Lung (tissue), 12 donors: ENCODE results near the gene YWHAG. TPM values are rescaled to one million over a fixed set of nuclear protein-coding genes. Genes with fewer than 3 reads are reported as not detected.

Experiments
- ATAC-seq: fragments of 200-7000 bp; cut with Tn5 transposase; one replicate; pipeline ENCODE4 v1.9.1; 2020; ENCODE audit warnings: moderate number of reproducible peaks; ENCODE audit not compliant: insufficient read depth, low FRiP score
- DNase-seq, 3 donors: peaks; one replicate each; pipeline ENCODE4 v3.0.0-alpha.2; 2013 to 2017
- H3K27ac ChIP-seq, 2 donors: one replicate each; pipeline ENCODE4 v1.5.1; 2013; ENCODE audit warnings: mild to moderate bottlenecking in 2 of 2, moderate library complexity in 2 of 2, control low read depth in 1 of 2, inconsistent platforms in 1 of 2, low read depth in 1 of 2, low read length in 1 of 2
- H3K27me3 ChIP-seq, 3 donors: one replicate each; pipeline ENCODE4 v1.5.1; 2013; ENCODE audit warnings: low read length in 2 of 3; ENCODE audit not compliant: control insufficient read depth in 3 of 3, insufficient read depth in 3 of 3
- H3K36me3 ChIP-seq, 4 donors: one replicate each; pipeline ENCODE4 v1.5.1; 2013; ENCODE audit warnings: low read length in 4 of 4, mild to moderate bottlenecking in 1 of 4, moderate library complexity in 1 of 4; ENCODE audit not compliant: control insufficient read depth in 4 of 4, insufficient read depth in 4 of 4
- H3K4me1 ChIP-seq, 5 donors: one replicate each; pipeline ENCODE4 v1.5.1; 2013; ENCODE audit warnings: low read length in 5 of 5, mild to moderate bottlenecking in 2 of 5, moderate library complexity in 1 of 5; ENCODE audit not compliant: control insufficient read depth in 5 of 5, insufficient read depth in 5 of 5
- H3K4me3 ChIP-seq: one replicate; pipeline ENCODE4 v1.5.1; 2013; ENCODE audit warnings: mild to moderate bottlenecking, control low read depth, moderate library complexity
- H3K9ac ChIP-seq, 2 donors: one replicate each; pipeline ENCODE4 v1.5.1; 2013; ENCODE audit warnings: low read length in 2 of 2, control low read depth in 1 of 2; ENCODE audit not compliant: insufficient read depth in 1 of 2
- H3K9me3 ChIP-seq, 4 donors: one replicate each; pipeline ENCODE4 v1.5.1; 2013; ENCODE audit warnings: low read length in 3 of 4, mild to moderate bottlenecking in 1 of 4, moderate library complexity in 1 of 4; ENCODE audit not compliant: control insufficient read depth in 4 of 4, insufficient read depth in 3 of 4
- CTCF ChIP-seq: IDR thresholded peaks from 2 replicates; pipeline ENCODE4 v1.5.1; 2012; ENCODE audit warnings: mild to moderate bottlenecking; ENCODE audit errors: control extremely low read depth, extremely low read depth
- WGBS, 2 donors: extraction: QIAGEN DNeasy Blood & Tissue Kit; methylation state at CpG; one replicate each; pipeline ENCODE4 v1.1.7; 2013; 5-methylcytosine and 5-hydroxymethylcytosine counted together
- polyA plus RNA-seq, 2 donors: library from polyadenylated mRNA; stranded (reverse); fragments of 200-250 nt; gene quantifications; one replicate each; pipeline ENCODE4 v1.2.1, GENCODE V29; 2013
- total RNA-seq, 2 donors: library from RNA; depleted of rRNA in 1 of 2; stranded (reverse); fragments of >200 nt in 1 of 2; gene quantifications; one replicate each; pipeline ENCODE4 v1.2.1, GENCODE V29; 2014 to 2021
- donor health status: control.
- donor health status: control.
- donor health status: Bipolar disorder and iron deficiency.
- donor health status: healthy.
- donor health status: DM: yes; HTN: yes; CAD: no.

Gene YWHAG
- total and polyA plus RNA-seq, 4 donors, result 34.3 to 123 (median 82.9) TPM

GRCh38 chr7:76281706-76282343 lies 77.0 kb downstream of the YWHAG start:
- DNase-seq (no peak), ATAC-seq (no peak)
- H3K27ac ChIP-seq, result no peak overlapping the region
- 2 to 3% methylated on average over 20 to 36 of the region's 36 CpGs for WGBS, 2 donors
- H3K4me3 ChIP-seq, result no peak overlapping the region
- H3K4me1 ChIP-seq, result peaks cover 0 to 9% (median 0%) of the 10 kb centered on the region in 5 donors
- no peak for TF ChIP-seq CTCF
- H3K27me3 ChIP-seq, result peaks cover 0 to 56% (median 27%) of the 10 kb centered on the region in 3 donors
- peaks cover 0 to 3% (median 0%) of the 10 kb centered on the region in 4 donors for H3K9me3 ChIP-seq
- H3K36me3 ChIP-seq, result no peaks in the 10 kb centered on the region
- H3K9ac ChIP-seq, result no peak overlapping the region

- Histone ChIP-seq H3K9ac (no peak overlapping the region), H3K4me3 (peak overlapping the region; percentile 24), H3K36me3 (no peaks in the 10 kb centered on the region), H3K4me1 (peaks cover 0 to 9% (median 0%) of the 10 kb centered on the region in 5 donors), H3K9me3 (peaks cover 0 to 3% (median 0%) of the 10 kb centered on the region in 4 donors), H3K27me3 (peaks cover 0 to 56% (median 27%) of the 10 kb centered on the region in 3 donors), H3K27ac (no peak overlapping the region)
- no peak for ATAC-seq
- peak in 1 of 3 donors; percentile 16 for DNase-seq
- 3 to 6% methylated on average over 27 to 63 of the region's 63 CpGs for WGBS, 2 donors
- TF ChIP-seq CTCF, result no peak
These were observed 77.6 kb downstream of the YWHAG start for GRCh38 chr7:76281006-76281705.

GRCh38 chr7:76280408-76280807 lies 78.4 kb downstream of the YWHAG start:
- no peaks in the 10 kb centered on the region for H3K36me3 ChIP-seq
- H3K27me3 ChIP-seq, result peaks cover 0 to 50% (median 27%) of the 10 kb centered on the region in 3 donors
- DNase-seq (no peak), ATAC-seq (no peak)
- no peak for TF ChIP-seq CTCF
- 23 to 38% methylated on average over 21 to 25 of the region's 25 CpGs for WGBS, 2 donors
- H3K4me3 ChIP-seq, result no peak overlapping the region
- H3K4me1 ChIP-seq, result peaks cover 0 to 9% (median 0%) of the 10 kb centered on the region in 5 donors
- H3K27ac ChIP-seq, result no peak overlapping the region
- H3K9ac ChIP-seq, result no peak overlapping the region
- H3K9me3 ChIP-seq, result peaks cover 0 to 3% (median 0%) of the 10 kb centered on the region in 4 donors
